ENCODE data around the gene GRIFIN.

Gene GRIFIN

GRCh38 chr7:2452643-2453270 is 23.4 kb downstream of the GRIFIN start:
- no peak for DNase-seq

GRCh38 chr7:2452074-2452507 is 24.1 kb downstream of the GRIFIN start:
- no peak for DNase-seq

- peak; percentile 77 for DNase-seq
These were observed 24.8 kb downstream of the GRIFIN start for GRCh38 chr7:2451171-2452073.

GRCh38 chr7:2450198-2451107 is 25.7 kb downstream of the GRIFIN start:
- DNase-seq = no peak

- DNase-seq = no peak
These were observed 29.5 kb downstream of the GRIFIN start for GRCh38 chr7:2446676-2447075.

- DNase-seq = no peak
These were observed 30.2 kb downstream of the GRIFIN start for GRCh38 chr7:2445898-2446555.

DNA sequence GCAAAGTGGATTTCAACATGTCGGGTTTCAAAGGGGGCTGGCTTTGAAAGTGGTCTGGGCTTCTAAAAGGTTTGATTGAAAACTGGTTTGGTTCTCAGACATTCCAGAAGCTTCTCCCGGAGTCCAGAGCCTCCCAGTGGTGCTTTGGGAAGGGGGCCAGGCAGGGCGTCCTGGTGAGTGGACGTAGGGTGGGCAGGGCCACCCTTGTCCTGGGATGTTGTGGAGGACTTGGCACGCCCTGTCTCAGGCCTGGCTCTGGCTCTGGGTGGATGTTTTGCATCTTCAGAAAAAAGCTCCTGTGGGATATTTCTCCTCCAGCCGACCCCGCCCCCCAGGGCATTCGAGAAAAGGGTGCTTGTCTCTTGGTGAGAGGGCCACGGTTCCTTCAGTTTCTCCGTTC is 31.2 kb downstream of the GRIFIN start:
- DNase-seq = no peak

DNA sequence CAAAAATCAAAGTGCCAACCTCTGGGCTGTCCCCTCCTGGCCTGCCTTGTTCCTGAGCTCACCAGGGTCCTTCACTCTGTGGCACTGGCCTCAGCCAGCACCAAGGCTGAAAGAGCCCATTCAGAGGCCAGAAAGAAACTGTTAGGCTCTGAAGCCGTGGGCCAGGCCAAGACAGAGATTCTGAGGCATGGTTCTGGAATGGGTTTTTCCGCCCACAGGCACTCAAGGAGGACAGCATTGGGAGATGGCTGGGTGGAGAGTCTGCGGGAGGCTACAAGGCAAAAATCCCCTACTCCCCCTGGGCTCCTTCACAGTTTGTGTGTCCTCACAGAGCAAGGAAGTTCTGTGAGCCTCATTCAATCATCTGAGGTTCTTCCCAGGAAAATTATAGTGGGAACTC is 31.7 kb downstream of the GRIFIN start:
- no peak for DNase-seq

- no peak for DNase-seq
These were observed 32.7 kb downstream of the GRIFIN start for GRCh38 chr7:2443491-2443890.

- no peak for DNase-seq
These were observed 34.7 kb downstream of the GRIFIN start for GRCh38 chr7:2441430-2442058.

- no peak for DNase-seq
These were observed 35.5 kb downstream of the GRIFIN start for GRCh38 chr7:2440608-2441245.

- DNase-seq = no peak
These were observed 37.4 kb downstream of the GRIFIN start for GRCh38 chr7:2438775-2439174.

DNA sequence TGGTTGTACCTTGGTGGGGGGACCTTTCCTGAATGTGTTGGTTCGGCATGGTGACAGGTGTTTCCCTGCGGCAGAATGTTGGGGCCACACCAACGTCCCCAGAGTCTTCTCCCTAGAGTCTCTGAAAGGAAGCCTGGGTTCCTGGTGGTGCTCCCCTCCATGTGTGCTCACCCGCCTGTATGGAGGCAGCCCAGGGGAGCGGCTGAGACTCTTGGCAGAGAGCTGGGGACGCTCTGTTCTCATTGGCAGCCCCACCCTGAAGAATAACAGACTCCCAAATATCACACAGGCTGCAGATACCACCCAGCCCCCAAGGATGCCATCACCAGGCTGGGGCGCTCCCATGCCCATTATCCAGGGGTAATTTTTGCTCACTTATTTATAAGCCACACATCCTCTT is 38.0 kb downstream of the GRIFIN start:
- no peak for DNase-seq

GRCh38 chr7:2437537-2438148 is 38.6 kb downstream of the GRIFIN start:
- DNase-seq = no peak

- DNase-seq = no peak
These were observed 39.1 kb downstream of the GRIFIN start for GRCh38 chr7:2437136-2437535.

- DNase-seq = no peak
These were observed 39.7 kb downstream of the GRIFIN start for GRCh38 chr7:2436341-2437104.

DNA sequence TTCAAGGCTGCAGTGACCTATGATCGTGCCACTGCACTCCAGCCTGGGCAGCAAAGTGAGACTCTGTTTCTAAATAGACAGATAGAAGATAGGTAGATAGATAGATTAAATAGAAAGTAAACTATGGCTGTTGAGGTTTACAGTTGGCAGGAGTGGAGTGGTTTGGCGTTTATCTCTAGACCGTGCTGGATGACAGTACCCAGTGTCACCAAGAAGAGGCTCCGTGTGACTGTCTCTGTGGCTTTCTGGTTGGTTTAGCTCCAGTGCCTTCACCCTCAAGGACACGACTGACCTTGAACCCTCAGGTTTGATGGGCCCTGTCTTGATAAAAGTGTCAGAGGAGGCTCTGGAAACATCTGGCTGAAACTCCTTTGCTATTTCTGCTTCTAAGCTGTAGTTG is 41.1 kb downstream of the GRIFIN start:
- no peak for DNase-seq

GRCh38 chr7:2433713-2434550 is 42.3 kb downstream of the GRIFIN start:
- no peak for DNase-seq

GRCh38 chr7:2432910-2433712 is 43.1 kb downstream of the GRIFIN start:
- no peak for DNase-seq
